LNCAP (cell line): ENCODE data around the gene ZBED6.

Experiments used
- CTCF ChIP-seq: fragments of 450-650 bp; IDR thresholded peaks from 2 replicates; pipeline ENCODE4 v1.5.1; 2017; ENCODE audit warnings: mild to moderate bottlenecking

Gene ZBED6

GRCh38 chr1:203777596-203777995 lies 17.8 kb upstream of the ZBED6 start:
- TF ChIP-seq CTCF: no peak

- no peak for TF ChIP-seq CTCF
Observed at GRCh38 chr1:203778146-203778545, 17.3 kb upstream of the ZBED6 start.

GRCh38 chr1:203778789-203779188 lies 16.6 kb upstream of the ZBED6 start:
- no peak for TF ChIP-seq CTCF

GRCh38 chr1:203781962-203782361 lies 13.5 kb upstream of the ZBED6 start:
- TF ChIP-seq CTCF: no peak

GRCh38 chr1:203789966-203790365 lies 5.5 kb upstream of the ZBED6 start:
- no peak for TF ChIP-seq CTCF

- no peak for TF ChIP-seq CTCF
Observed at GRCh38 chr1:203791498-203791897, 3.9 kb upstream of the ZBED6 start.

- no peak for TF ChIP-seq CTCF
Observed at GRCh38 chr1:203792486-203792885, 2.9 kb upstream of the ZBED6 start.

GRCh38 chr1:203794764-203795440 lies 521 bp upstream of the ZBED6 start:
- TF ChIP-seq CTCF: no peak
